ENCODE data around the gene LCE7A. TPM values are rescaled to one million over a fixed set of nuclear protein-coding genes. Genes with fewer than 3 reads are reported as not detected.

Gene LCE7A
- polyA plus RNA-seq, 3 donors = not detected

- no peak for DNase-seq (ENCODE audit: extremely low read depth in 1 of 11, low read depth in 9 of 11, low spot score in 4 of 11)
Observed at GRCh38 chr1:152909206-152909605, 49.4 kb downstream of the LCE7A start.

Other genes with a start within 250 kb of the LCE7A start
- not detected for gene LCE3B, start 246.2 kb upstream of the LCE7A start, polyA plus RNA-seq (ENCODE audit: insufficient read length in 3 of 3)
- gene LCE3A, start 236.9 kb upstream of the LCE7A start, polyA plus RNA-seq (ENCODE audit: insufficient read length in 3 of 3) = not detected
- not detected for gene LCE2D, start 196.6 kb upstream of the LCE7A start, polyA plus RNA-seq (ENCODE audit: insufficient read length in 3 of 3)
- gene LCE2C, start 184.7 kb upstream of the LCE7A start, polyA plus RNA-seq (ENCODE audit: insufficient read length in 3 of 3) = not detected
- gene LCE2B, start 173.9 kb upstream of the LCE7A start, polyA plus RNA-seq (ENCODE audit: insufficient read length in 3 of 3) = not detected
- gene LCE2A, start 161.7 kb upstream of the LCE7A start, polyA plus RNA-seq (ENCODE audit: insufficient read length in 3 of 3) = not detected
- gene LCE4A, start 151.8 kb upstream of the LCE7A start, polyA plus RNA-seq (ENCODE audit: insufficient read length in 3 of 3) = not detected
- gene KPRP, start 102.0 kb upstream of the LCE7A start, polyA plus RNA-seq (ENCODE audit: insufficient read length in 3 of 3) = not detected
- gene LCE1F, start 84.9 kb upstream of the LCE7A start, polyA plus RNA-seq (ENCODE audit: insufficient read length in 3 of 3) = not detected
- gene LCE1E, start 73.7 kb upstream of the LCE7A start, polyA plus RNA-seq (ENCODE audit: insufficient read length in 3 of 3) = not detected
- not detected for gene LCE1D, start 63.3 kb upstream of the LCE7A start, polyA plus RNA-seq (ENCODE audit: insufficient read length in 3 of 3)
- not detected for gene LCE1C, start 53.3 kb upstream of the LCE7A start, polyA plus RNA-seq (ENCODE audit: insufficient read length in 3 of 3)
- gene LCE1B, start 48.0 kb upstream of the LCE7A start, polyA plus RNA-seq (ENCODE audit: insufficient read length in 3 of 3) = not detected
- not detected for gene LCE1A, start 32.5 kb upstream of the LCE7A start, polyA plus RNA-seq (ENCODE audit: insufficient read length in 3 of 3)
- gene LCE6A, start 17.1 kb upstream of the LCE7A start, polyA plus RNA-seq (ENCODE audit: insufficient read length in 3 of 3) = not detected
- not detected for gene SMCP, start 18.3 kb downstream of the LCE7A start, polyA plus RNA-seq (ENCODE audit: insufficient read length in 3 of 3)
- gene IVL, start 48.5 kb downstream of the LCE7A start, polyA plus RNA-seq (ENCODE audit: insufficient read length in 3 of 3) = under 1 TPM in 2 of 3 donors, not detected in 1; 0.09 to 0.16 TPM
- not detected for gene SPRR5, start 87.2 kb downstream of the LCE7A start, polyA plus RNA-seq (ENCODE audit: insufficient read length in 3 of 3)
- not detected for gene SPRR4, start 110.7 kb downstream of the LCE7A start, polyA plus RNA-seq (ENCODE audit: insufficient read length in 3 of 3)
- not detected for gene SPRR1A, start 124.1 kb downstream of the LCE7A start, polyA plus RNA-seq (ENCODE audit: insufficient read length in 3 of 3)
- gene SPRR3, start 141.8 kb downstream of the LCE7A start, polyA plus RNA-seq (ENCODE audit: insufficient read length in 3 of 3) = not detected
- not detected for gene SPRR1B, start 171.2 kb downstream of the LCE7A start, polyA plus RNA-seq (ENCODE audit: insufficient read length in 3 of 3)
- not detected for gene SPRR2D, start 181.1 kb downstream of the LCE7A start, polyA plus RNA-seq (ENCODE audit: insufficient read length in 3 of 3)
- not detected for gene SPRR2A, start 197.5 kb downstream of the LCE7A start, polyA plus RNA-seq (ENCODE audit: insufficient read length in 3 of 3)
- not detected for gene SPRR2B, start 211.6 kb downstream of the LCE7A start, polyA plus RNA-seq (ENCODE audit: insufficient read length in 3 of 3)
- not detected for gene SPRR2E, start 234.5 kb downstream of the LCE7A start, polyA plus RNA-seq (ENCODE audit: insufficient read length in 3 of 3)